ENCODE measurements around the gene EPN3. TPM values are rescaled to one million over a fixed set of nuclear protein-coding genes. Genes with fewer than 3 reads are reported as not detected.

The EPN3 gene
- total RNA-seq (not detected), total RNA-seq (0 to 0.24 (median 0) reads per million in 172 experiments)
- polyA plus RNA-seq (2013, experiment 1 of 2) = not detected
- 0.16 TPM for polyA plus RNA-seq (2013, experiment 2 of 2)

DNA sequence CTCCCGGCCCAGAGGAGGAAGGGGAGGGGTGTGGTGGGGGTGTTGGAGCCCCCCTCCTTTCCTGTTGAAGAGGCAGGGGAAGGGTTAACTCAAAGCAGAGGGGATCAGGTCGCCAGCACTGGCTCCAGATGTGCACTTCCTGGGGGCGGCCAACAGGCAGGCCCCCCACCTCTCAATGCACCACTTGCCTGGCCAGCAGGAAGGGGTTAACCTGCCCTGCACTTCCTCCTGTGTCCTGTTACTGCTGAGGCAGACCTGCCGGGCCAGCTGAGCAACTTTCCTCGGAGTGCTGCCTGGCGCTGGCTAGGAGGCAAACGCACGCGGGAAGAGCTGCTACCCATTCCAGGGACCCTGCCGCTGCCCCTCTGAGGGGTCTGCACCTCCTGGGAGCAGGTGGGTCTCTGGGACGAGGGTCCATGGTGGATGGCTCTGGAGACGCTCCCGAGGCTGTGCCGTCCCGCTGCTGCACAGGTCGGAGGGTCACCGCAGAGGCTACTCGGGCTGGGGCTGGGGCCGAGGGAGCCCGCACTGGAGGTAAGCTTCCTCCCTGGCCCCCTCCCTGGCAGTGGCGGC is at the start of gene EPN3:
Gene EPN3 (plus strand): TSS at position 284 of the 573 bp plus-strand sequence. CDS start 3,822 bp downstream, outside the sequence.
- POLR2A ChIA-PET = interaction anchor here (0.9 kb wide), 1 partner anchor 9 kb away, joined by 3 read pairs; no protein-coding TSS in a partner anchor
- Histone ChIP-seq H3K9me3 (ENCODE audit: control insufficient read depth in 1 of 2, insufficient read depth in 1 of 2, low read length in 2 of 2) (peaks cover 0 to 8% of the 10 kb centered on the region in 2 experiments), H3K4me1 (ENCODE audit: insufficient read depth, low read length) (peaks cover 20% of the 10 kb centered on the region), H3K27me3 (ENCODE audit: control insufficient read depth in 1 of 2, insufficient read depth in 2 of 2, low read length in 2 of 2) (peaks cover 41 to 42% of the 10 kb centered on the region in 2 experiments), H3K27ac (ENCODE audit: low read depth in 1 of 2, low read length in 2 of 2) (no peak within 1 kb of the TSS), H3K4me3 (ENCODE audit: low read length) (no peak within 1 kb of the TSS), H3K36me3 (ENCODE audit: insufficient read depth, low read length) (no peaks in the 10 kb centered on the region)
- Mint-ChIP-seq H3K27me3 (peaks cover 81% of the 10 kb centered on the region), H3K4me1 (ENCODE audit: low read depth) (peaks cover 9% of the 10 kb centered on the region), H3K36me3 (ENCODE audit: low read depth) (no peaks in the 10 kb centered on the region), H3K27ac (no peak within 1 kb of the TSS), H3K4me3 (no peak within 1 kb of the TSS), H3K9me3 (no peaks in the 10 kb centered on the region)
- DNase-seq (no peak), ATAC-seq (ENCODE audit: poor library complexity) (peak; percentile 24)
- CTCF ChIA-PET = interaction anchor here (1.0 kb wide), 1 partner anchor 27 kb away, joined by 3 read pairs; no protein-coding TSS in a partner anchor
- intact Hi-C loops (cut with DNase I, micrococcal nuclease) = no loop called here
- TF ChIP-seq CTCF (IDR thresholded peaks at IDR 0.05) = no peak

DNA sequence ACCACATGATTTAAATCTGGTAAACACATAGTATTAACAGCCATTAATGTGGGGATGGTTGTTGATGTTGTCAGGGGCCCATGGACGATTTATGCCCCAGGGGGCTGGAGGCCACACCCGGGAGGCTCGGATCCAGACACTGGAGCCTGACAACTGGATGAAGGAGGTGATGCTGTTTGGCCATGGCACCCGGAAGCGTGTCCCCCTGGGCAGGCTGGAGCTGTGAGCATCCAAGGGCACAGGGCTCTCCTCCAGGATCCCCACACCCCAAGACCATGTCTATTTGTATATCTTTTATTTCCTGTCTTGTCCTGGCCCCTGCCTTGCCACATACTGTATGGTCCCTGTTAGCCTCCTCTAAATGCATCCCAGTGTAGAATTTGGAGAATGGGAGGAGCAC is 49.3 kb upstream of the EPN3 start:
- Histone ChIP-seq H3K27me3 (ENCODE audit: control insufficient read depth in 1 of 2, insufficient read depth in 2 of 2, low read length in 2 of 2) (no peaks in the 10 kb centered on the region), H3K9me3 (ENCODE audit: control insufficient read depth in 1 of 2, insufficient read depth in 1 of 2, low read length in 2 of 2) (no peaks in the 10 kb centered on the region), H3K27ac (ENCODE audit: low read depth in 1 of 2, low read length in 2 of 2) (no peak overlapping the region), H3K36me3 (ENCODE audit: insufficient read depth, low read length) (peaks cover 42% of the 10 kb centered on the region), H3K4me1 (ENCODE audit: insufficient read depth, low read length) (peaks cover 23% of the 10 kb centered on the region), H3K4me3 (ENCODE audit: low read length) (no peak overlapping the region)
- Mint-ChIP-seq H3K4me1 (ENCODE audit: low read depth) (peaks cover 21% of the 10 kb centered on the region), H3K4me3 (no peak overlapping the region), H3K36me3 (ENCODE audit: low read depth) (peaks cover 50% of the 10 kb centered on the region), H3K27me3 (no peaks in the 10 kb centered on the region), H3K9me3 (no peaks in the 10 kb centered on the region), H3K27ac (no peak overlapping the region)
- intact Hi-C loops (cut with DNase I, micrococcal nuclease) = loop anchor here in 1 of 2 experiments (10.0 kb wide), 1 partner anchor 62 kb away; the partner anchor contains the start of gene SPATA20
- POLR2A ChIA-PET = no interaction called here
- ATAC-seq (ENCODE audit: poor library complexity) = no peak
- CTCF ChIA-PET = interaction anchor here (1.5 to 1.6 kb wide), 2 partner anchors 80 to 143 kb away, joined by 3 to 4 read pairs; no protein-coding TSS in a partner anchor
- TF ChIP-seq CTCF (IDR thresholded peaks at IDR 0.05) = no peak
- no peak for DNase-seq

- H3K4me1 Mint-ChIP-seq (ENCODE audit: low read depth) = peaks cover 13% of the 10 kb centered on the region
- H3K27me3 Mint-ChIP-seq = no peaks in the 10 kb centered on the region
- H3K27ac Mint-ChIP-seq = no peak overlapping the region
These were observed 48.0 kb upstream of the EPN3 start for GRCh38 chr17:50484386-50485155.

More at GRCh38 chr17:50484386-50485155, 48.0 kb upstream of the EPN3 start:
- CTCF ChIA-PET = no interaction called here
- Histone ChIP-seq H3K9me3 (ENCODE audit: control insufficient read depth in 1 of 2, insufficient read depth in 1 of 2, low read length in 2 of 2) (no peaks in the 10 kb centered on the region), H3K4me3 (ENCODE audit: low read length) (no peak overlapping the region), H3K36me3 (ENCODE audit: insufficient read depth, low read length) (peaks cover 42% of the 10 kb centered on the region), H3K4me1 (ENCODE audit: insufficient read depth, low read length) (peaks cover 18% of the 10 kb centered on the region), H3K27me3 (ENCODE audit: control insufficient read depth in 1 of 2, insufficient read depth in 2 of 2, low read length in 2 of 2) (no peaks in the 10 kb centered on the region), H3K27ac (ENCODE audit: low read depth in 1 of 2, low read length in 2 of 2) (no peak overlapping the region)
- DNase-seq = no peak
- Mint-ChIP-seq H3K36me3 (ENCODE audit: low read depth) (peaks cover 45% of the 10 kb centered on the region), H3K4me3 (no peak overlapping the region), H3K9me3 (no peaks in the 10 kb centered on the region)
- no peak for TF ChIP-seq CTCF (IDR thresholded peaks at IDR 0.05)
- no peak for ATAC-seq (ENCODE audit: poor library complexity)
- intact Hi-C loops (cut with DNase I, micrococcal nuclease) = loop anchor here in 1 of 2 experiments (10.0 kb wide), 1 partner anchor 60 kb away; the partner anchor contains the start of gene SPATA20
- POLR2A ChIA-PET = no interaction called here

All from CD4-positive, alpha-beta T cell (primary cell).